Measurements from ENCODE around the gene NCAPH2. TPM values are rescaled to one million over a fixed set of nuclear protein-coding genes. Genes with fewer than 3 reads are reported as not detected.
A peak's percentile ranks its signal among the peaks of the same experiment; 100 is the strongest.

NCAPH2 gene
- total and polyA plus RNA-seq, 2 of the 13 experiments (the other 11 are each of a cell fraction or from before 2014, with no cell fraction given): 28.1 to 64.4 TPM

DNA sequence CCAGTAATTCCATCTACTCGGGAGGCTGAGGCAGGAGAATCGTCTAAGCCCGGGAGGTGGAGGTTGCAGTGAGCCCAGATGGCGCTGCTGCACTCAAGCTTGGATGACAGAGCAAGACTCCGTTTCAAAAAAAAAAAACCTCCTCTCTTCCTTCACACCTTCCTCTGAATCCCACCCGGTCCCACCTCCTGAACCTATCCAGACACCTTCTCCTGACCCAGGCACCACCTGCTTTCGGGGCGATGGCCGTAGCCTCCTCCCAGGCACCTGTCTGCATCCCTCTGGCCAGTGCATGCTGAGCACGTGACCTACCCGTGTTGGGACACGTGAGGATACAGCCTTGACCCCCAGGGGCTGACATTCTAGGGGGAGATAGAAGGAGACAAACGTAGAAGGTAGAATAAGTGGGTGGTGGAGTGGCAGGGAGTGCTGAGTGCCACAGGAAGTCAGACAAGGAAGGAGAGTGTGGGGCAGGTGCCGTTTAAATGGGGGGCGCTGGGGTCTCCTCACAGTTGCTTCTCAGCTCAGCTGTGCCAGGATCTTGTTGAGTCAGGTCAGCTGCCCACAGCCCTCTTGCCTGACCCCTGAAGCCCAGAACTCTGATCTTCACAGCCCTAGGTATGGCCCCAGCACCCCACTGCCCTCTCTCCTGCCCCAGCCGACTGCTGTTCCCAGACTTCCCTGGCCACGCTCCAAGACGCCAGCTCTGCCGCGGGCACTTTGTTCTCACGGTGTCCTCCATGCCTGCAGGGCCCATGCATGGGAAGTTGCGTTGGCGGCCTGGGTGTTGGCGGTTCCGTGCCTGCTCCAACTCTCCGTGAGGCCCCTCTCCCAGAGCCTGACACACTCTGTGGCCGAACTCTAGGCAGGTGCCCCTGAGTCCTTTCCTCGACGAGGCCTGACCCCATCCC lies 22.5 kb upstream of the NCAPH2 start (continued):
- no peak for TF ChIP-seq ZNF30 (CRISPR knock-in tag; IDR thresholded peaks at IDR 0.05)
- no peak for TF ChIP-seq ZNF256 (CRISPR knock-in tag; conservative IDR thresholded peaks at IDR 0.05)
- TF ChIP-seq KMT2B (CRISPR knock-in tag; IDR thresholded peaks at IDR 0.05): no peak
- TF ChIP-seq ZNF550 (CRISPR knock-in tag; IDR thresholded peaks at IDR 0.05; ENCODE audit: borderline replicate concordance): no peak
- TF ChIP-seq MYC (CRISPR knock-in tag; IDR thresholded peaks at IDR 0.05; ENCODE audit: borderline replicate concordance): peak; percentile 67; the same call in 1 of the 2 replicates
- 0 out of 2 replicates have a peak, but pooled peaks have one; percentile 45 for TF ChIP-seq ZBTB7B (CRISPR knock-in tag; IDR thresholded peaks at IDR 0.05)
- peak; percentile 76; the same call in 1 of the 2 replicates for TF ChIP-seq ZNF878 (CRISPR knock-in tag; IDR thresholded peaks at IDR 0.05)
- TF ChIP-seq ZNF160 (CRISPR knock-in tag; IDR thresholded peaks at IDR 0.05): no peak
- TF ChIP-seq ZNF333 (CRISPR knock-in tag; IDR thresholded peaks at IDR 0.05; ENCODE audit: borderline replicate concordance): 0 out of 2 replicates have a peak, but pooled peaks have one; percentile 19
- TF ChIP-seq, protein P1, sequence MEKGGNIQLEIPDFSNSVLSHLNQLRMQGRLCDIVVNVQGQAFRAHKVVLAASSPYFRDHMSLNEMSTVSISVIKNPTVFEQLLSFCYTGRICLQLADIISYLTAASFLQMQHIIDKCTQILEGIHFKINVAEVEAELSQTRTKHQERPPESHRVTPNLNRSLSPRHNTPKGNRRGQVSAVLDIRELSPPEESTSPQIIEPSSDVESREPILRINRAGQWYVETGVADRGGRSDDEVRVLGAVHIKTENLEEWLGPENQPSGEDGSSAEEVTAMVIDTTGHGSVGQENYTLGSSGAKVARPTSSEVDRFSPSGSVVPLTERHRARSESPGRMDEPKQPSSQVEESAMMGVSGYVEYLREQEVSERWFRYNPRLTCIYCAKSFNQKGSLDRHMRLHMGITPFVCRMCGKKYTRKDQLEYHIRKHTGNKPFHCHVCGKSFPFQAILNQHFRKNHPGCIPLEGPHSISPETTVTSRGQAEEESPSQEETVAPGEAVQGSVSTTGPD (CRISPR knock-in tag; IDR thresholded peaks at IDR 0.05): no peak
- peak; percentile 90 for TF ChIP-seq BORCS8-MEF2B (CRISPR knock-in tag; IDR thresholded peaks at IDR 0.05)
- 0 out of 2 replicates have a peak, but pooled peaks have one; percentile 28 for TF ChIP-seq TMF1 (CRISPR knock-in tag; IDR thresholded peaks at IDR 0.05; ENCODE audit: low read depth)
- no peak for TF ChIP-seq MAFF (IDR thresholded peaks at IDR 0.05; ENCODE audit: low read depth, low read length)
- peak; percentile 71 for TF ChIP-seq HIVEP1 (CRISPR knock-in tag; IDR thresholded peaks at IDR 0.05)
- TF ChIP-seq ZFY (CRISPR knock-in tag; IDR thresholded peaks at IDR 0.05): peak; percentile 62
- 0 out of 2 replicates have a peak, but pooled peaks have one; percentile 54 for TF ChIP-seq RXRA (CRISPR knock-in tag; IDR thresholded peaks at IDR 0.05)
- no peak; the same call in 1 of the 2 replicates for TF ChIP-seq ZFP90 (CRISPR knock-in tag; IDR thresholded peaks at IDR 0.05; ENCODE audit: borderline replicate concordance)
- TF ChIP-seq NCOA2 (CRISPR knock-in tag; IDR thresholded peaks at IDR 0.05): peak; percentile 63
- TF ChIP-seq, protein P2, sequence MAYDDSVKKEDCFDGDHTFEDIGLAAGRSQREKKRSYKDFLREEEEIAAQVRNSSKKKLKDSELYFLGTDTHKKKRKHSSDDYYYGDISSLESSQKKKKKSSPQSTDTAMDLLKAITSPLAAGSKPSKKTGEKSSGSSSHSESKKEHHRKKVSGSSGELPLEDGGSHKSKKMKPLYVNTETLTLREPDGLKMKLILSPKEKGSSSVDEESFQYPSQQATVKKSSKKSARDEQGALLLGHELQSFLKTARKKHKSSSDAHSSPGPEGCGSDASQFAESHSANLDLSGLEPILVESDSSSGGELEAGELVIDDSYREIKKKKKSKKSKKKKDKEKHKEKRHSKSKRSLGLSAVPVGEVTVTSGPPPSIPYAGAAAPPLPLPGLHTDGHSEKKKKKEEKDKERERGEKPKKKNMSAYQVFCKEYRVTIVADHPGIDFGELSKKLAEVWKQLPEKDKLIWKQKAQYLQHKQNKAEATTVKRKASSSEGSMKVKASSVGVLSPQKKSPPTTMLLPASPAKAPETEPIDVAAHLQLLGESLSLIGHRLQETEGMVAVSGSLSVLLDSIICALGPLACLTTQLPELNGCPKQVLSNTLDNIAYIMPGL (CRISPR knock-in tag; IDR thresholded peaks at IDR 0.05; ENCODE audit: borderline replicate concordance in 1 of 2, low read depth in 1 of 2): peak; percentile 22 to 59; a peak in 2 of 4 replicates
- peak; percentile 79 for TF ChIP-seq HNRNPL (IDR thresholded peaks at IDR 0.05; ENCODE audit: low read depth, low read length)
- TF ChIP-seq RFX1 (IDR thresholded peaks at IDR 0.05): no peak
- 0 out of 2 replicates have a peak, but pooled peaks have one; percentile 30 for TF ChIP-seq TSC22D2 (CRISPR knock-in tag; IDR thresholded peaks at IDR 0.05; ENCODE audit: borderline replicate concordance)
- TF ChIP-seq ZNF607 (CRISPR knock-in tag; IDR thresholded peaks at IDR 0.05; ENCODE audit: borderline replicate concordance): peak; percentile 47; the same call in 1 of the 2 replicates
- peak; percentile 68 for TF ChIP-seq POLR2G (IDR thresholded peaks at IDR 0.05; ENCODE audit: low read depth, low read length)
- TF ChIP-seq U2AF1 (optimal IDR thresholded peaks at IDR 0.05; ENCODE audit: low read depth, low read length): no peak
- no peak for TF ChIP-seq ISL2 (CRISPR knock-in tag; IDR thresholded peaks at IDR 0.05)

All from HepG2 (cell line).